KOPT-K1 (cell line): ENCODE data around the gene TSPAN5.
"Not testable (repeated sequence)": the region's sequence is repeated elsewhere in the genome, so short reads cannot be mapped to it uniquely, and the experiment has no call there.

Source experiments
- H3K27ac ChIP-seq: fragments of 200-600 bp; sonication (generic); 2 replicates; pipeline ENCODE4 v1.5.1; 2016; ENCODE audit warnings: antibody characterized with exemption, mild to moderate bottlenecking, low read depth, low read length; ENCODE audit not compliant: poor library complexity, severe bottlenecking
- H3K36me3 ChIP-seq: fragments of 200-600 bp; sonication (generic); 2 replicates; pipeline ENCODE4 v1.5.1; 2017; ENCODE audit warnings: antibody characterized with exemption, mild to moderate bottlenecking, low read length, moderate library complexity; ENCODE audit not compliant: insufficient read depth
- H3K9me3 ChIP-seq: fragments of 200-600 bp; sonication (generic); 2 replicates; pipeline ENCODE4 v1.5.1; 2017; ENCODE audit warnings: antibody characterized with exemption, low read length, mild to moderate bottlenecking; ENCODE audit not compliant: insufficient read depth, poor library complexity, severe bottlenecking

The TSPAN5 gene

DNA sequence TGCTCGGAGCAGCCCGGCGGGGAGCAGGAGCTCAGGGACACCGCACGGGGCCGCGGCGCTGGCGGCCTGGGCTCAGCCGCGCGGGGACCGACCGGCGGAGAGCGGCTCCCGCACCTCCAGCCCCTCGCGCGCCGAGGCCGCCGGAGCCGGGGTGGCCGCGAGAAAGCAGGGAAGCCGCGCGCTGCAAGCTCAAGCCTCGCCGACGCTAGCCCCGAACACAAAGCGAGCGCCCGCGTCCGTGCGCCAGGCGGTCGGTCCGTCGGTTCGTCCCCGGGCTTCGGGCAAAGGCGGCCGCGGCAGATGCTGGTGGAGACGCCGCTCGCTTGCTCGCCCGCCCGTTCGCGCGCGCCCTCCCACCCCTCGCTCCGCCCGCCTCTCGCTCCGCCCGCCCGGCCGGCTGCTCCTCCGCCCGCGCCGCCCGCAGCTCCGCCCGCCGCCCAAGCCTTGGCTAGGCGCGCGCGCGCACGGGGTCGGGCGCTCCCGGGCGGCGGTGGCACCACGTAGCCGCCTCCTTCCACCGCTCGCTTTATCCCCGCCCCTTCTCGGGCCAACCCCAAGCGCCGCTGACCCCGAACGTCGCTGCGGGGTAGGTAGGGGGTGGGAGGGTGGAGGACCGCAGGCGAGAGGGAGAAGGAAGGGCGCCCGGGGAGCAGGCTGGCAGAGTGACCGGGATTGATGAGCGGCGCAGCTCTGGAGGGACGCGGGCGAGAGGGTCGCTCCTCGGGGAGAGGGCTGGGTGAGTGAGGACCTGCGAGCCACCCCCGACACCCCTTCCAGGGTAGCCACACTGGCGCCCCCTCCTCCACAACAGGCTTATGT lies at the start of gene TSPAN5:
TSS of gene TSPAN5 (minus strand) at position 325 of the 819 bp plus-strand sequence.
- Histone ChIP-seq H3K27ac (peak within 1 kb of the TSS; percentile 75), H3K9me3 (no peaks in the 10 kb centered on the region), H3K36me3 (no peaks in the 10 kb centered on the region)

DNA sequence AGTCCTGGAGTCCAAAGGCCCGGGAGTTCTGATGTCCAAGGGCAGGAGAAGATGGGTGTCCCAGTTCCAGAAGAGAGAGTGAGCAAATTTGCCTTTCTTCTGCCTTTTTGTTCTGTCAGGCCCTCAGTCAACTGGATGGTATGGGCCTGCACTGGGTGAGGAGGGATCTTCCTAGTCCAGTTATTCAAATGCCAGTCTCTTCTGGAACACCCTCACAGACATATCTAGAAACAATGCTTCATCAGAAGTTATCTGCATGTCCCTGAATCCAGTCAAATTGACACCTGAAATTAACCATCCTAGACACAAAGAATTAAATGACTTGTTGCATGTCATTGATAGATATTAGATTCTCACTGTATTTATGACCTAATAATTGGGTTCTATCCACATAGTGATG lies 48.5 kb upstream of the TSPAN5 start:
- Histone ChIP-seq H3K27ac (peak overlapping the region; percentile 44), H3K9me3 (peaks cover 55% of the 10 kb centered on the region), H3K36me3 (no peaks in the 10 kb centered on the region)

DNA sequence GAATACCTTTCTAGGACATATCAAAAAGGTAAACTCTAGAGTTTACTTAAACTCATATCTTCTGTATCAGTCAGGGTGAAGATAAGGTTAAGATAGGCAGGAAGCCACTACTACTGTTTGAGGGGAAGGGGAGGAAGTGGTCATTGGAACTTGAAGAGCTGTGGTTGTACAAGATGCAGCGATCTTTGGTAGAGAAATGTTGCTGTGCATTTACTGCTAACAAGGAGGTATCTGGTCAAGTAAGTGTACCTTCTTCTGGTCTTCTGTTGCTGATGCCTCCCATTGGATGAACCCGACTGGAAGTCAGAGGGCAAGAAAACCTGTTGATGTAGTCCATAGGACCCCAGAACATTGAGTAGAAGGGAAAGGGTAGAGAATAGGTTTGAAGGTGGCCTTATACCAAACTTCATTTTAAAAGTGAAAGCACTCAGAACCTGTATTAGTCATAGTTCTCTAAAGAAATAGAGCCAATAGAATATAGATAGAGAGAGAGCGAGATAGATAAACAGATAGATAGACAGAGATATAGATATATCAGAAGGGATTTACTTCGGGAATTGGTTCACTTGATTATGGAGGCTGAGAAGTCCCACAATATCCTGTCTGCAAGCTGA lies 47.9 kb upstream of the TSPAN5 start:
- peak overlapping the region; percentile 44 for H3K27ac ChIP-seq
- no peaks in the 10 kb centered on the region for H3K36me3 ChIP-seq
- peaks cover 55% of the 10 kb centered on the region for H3K9me3 ChIP-seq

DNA sequence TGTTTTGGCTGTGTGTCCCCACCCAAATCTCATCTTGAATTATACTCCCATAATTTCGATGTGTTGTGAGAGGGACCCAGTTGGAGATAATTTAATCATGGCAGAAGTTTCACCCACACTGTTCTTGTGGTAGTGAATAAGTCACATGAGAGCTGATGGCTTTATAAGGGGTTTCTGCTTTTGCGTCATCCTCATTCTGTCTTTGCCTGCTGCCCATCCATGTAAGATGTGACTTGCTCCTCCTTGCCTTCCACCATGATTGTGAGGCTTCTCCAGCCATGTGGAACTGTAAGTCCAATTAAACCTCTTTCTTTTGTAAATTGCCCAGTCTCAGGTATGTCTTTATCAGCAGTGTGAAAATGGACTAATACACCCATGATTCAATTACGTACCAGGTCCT lies 47.2 kb upstream of the TSPAN5 start:
- not testable (repeated sequence) for H3K36me3 ChIP-seq, H3K27ac ChIP-seq

DNA sequence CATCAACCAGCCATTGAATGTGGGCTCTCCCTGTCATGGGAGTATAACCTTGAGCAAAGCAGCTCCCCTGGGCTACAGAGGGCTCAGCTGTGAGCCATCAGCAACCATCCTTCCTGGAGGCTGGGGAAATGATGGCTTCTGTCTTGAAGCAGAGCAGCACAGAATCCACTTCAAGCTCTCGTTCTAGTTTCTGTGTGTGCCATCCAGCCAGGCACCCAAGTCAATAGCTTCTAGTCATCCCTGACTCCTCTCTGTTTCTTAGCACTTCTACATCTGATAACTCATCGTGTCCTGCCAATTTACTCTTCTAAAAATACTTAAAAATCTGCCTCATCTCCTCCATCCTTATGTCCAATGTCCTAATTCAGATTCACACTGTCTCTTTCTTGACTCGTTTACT lies 42.2 kb upstream of the TSPAN5 start:
- H3K36me3 ChIP-seq, result no peaks in the 10 kb centered on the region
- peaks cover 53% of the 10 kb centered on the region for H3K9me3 ChIP-seq
- no peak overlapping the region for H3K27ac ChIP-seq

More for the DNA sequence above, 47.2 kb upstream of the TSPAN5 start:
- peaks cover 55% of the 10 kb centered on the region for H3K9me3 ChIP-seq

DNA sequence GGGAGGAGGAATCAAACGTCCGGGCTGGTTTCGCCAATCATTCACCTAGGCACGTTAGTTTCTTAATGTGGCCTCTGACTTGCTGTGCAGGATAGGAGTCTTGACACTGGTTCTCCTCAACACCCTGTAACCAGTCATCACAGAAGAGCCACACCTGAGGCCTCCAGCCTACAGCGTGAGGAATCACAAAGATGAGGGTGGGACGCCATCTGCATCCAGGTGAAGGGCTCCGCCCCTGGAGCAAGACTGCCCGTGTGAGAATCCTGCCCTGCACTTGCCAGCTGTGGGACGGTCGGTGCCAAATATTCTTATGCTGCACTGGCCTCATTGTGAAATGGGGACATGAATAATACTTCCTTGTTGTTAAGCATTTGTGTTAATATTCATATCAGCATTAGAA lies 35.7 kb upstream of the TSPAN5 start:
- Histone ChIP-seq H3K27ac (no peak overlapping the region), H3K9me3 (peaks cover 32% of the 10 kb centered on the region), H3K36me3 (no peaks in the 10 kb centered on the region)

DNA sequence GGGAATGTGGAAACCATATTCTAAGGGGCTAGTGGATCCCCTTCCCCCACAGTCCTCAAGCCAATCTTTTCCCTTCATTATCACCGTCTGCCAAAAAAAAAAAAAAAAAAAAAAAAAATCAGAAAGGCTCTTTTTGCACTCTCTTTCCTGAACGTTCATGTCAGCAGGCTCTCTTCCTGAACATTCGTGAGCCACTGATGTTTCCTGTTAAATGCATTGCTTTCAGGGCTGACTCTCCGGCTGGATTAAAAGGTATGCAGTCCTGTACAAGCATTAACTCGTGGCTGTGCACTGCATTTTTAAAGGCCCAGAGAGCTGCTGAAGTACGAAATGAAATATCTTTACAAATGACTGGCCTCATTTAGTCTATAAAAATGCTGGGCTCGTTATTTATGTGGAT lies 34.0 kb upstream of the TSPAN5 start:
- H3K9me3 ChIP-seq, result peaks cover 22% of the 10 kb centered on the region
- no peaks in the 10 kb centered on the region for H3K36me3 ChIP-seq
- no peak overlapping the region for H3K27ac ChIP-seq

DNA sequence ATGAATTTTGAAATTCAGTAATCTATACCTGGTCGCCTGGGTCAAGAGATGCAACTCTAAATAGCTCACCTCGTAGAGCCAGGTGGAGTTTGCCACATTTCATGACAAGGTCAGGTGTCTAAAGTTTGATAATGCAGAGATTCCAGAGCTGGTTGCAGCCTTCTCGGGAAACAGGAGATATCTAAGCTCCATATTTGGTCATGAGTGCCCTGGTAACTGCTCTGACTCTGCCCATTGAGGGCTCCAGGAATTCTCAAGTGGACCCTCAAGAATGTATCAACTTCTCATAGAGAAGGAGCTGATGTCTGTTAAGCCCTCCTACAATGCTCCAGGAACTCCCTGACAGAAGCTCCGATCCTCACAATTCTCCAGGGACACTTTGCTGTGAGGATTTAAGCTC lies 33.2 kb upstream of the TSPAN5 start:
- H3K9me3 ChIP-seq, result peaks cover 14% of the 10 kb centered on the region
- no peaks in the 10 kb centered on the region for H3K36me3 ChIP-seq

DNA sequence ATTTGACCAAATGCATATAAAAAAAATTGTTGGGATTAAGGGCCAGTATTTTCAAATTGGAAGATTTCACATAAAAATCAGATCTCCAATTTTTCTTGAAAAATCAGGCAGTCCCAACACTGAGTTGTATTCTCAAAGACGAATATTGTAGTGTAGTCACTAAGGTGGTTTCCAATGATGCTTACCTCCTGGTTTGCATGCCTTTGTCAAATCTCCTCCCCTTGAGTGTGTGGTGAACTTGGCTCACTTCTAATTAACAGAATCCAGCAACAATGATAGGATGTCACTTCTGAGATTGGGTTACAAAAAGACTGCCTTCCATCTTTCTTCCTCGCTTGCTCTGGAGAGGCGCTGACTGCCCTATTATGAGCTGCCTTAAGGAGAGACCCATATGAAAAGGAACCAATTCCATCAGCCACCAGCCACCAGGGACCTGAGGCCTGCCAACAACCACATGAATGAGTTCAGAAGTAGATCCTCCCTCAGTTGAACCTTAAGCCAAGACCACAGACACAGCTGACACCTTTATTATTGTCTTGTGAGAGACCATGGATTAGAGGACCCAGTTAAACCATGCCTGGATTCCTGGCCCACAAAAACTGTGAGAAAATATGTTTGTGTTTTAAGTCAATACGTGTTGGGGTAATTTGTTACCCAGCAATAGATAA lies 31.2 kb upstream of the TSPAN5 start:
- Histone ChIP-seq H3K36me3 (no peaks in the 10 kb centered on the region), H3K9me3 (peaks cover 9% of the 10 kb centered on the region), H3K27ac (peak overlapping the region; percentile 93)

More for the DNA sequence above, 33.2 kb upstream of the TSPAN5 start:
- H3K27ac ChIP-seq, result no peak overlapping the region

DNA sequence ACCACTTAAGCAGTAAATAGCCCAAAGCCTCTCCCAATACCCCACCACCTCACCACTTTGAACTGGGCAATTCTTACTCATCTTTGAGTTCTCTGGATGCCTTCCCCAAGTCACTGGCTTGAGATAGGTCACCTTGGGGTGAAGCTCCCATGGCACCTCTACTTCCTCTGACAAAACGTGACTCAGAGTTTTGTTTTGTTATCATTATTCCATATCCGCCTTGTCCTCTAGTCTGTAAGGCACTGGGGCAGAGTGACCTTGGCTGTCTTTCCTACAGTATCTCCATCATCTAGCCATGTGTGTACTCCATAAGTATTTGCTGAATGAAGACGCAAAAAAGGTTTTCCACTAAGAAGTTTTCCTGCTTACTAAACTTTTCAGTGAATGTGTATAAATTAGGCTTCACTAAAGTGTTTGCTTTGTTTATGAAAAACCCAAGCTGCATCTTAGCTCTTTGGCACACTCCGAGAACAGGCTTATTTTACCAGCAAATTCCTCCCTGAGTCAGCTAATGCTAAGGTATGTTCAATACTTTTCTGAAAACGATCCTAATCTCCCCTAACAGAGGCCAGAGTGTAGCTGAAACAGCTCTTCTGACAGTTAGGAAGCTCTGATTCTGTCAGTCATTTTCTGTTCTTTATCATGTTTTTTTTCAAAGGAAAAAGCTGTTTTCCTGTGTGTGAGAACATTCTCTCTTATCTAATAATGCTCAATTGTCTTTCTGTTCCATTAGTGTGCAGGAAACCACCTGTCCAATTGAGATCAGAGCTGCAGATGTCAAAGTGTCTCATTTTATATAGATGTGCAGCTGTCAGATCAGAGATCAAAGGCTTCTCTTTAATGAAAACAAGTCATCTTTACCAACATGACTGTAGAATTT lies 30.2 kb upstream of the TSPAN5 start:
- H3K9me3 ChIP-seq, result peaks cover 9% of the 10 kb centered on the region
- H3K27ac ChIP-seq, result peak overlapping the region; percentile 93
- H3K36me3 ChIP-seq, result no peaks in the 10 kb centered on the region

DNA sequence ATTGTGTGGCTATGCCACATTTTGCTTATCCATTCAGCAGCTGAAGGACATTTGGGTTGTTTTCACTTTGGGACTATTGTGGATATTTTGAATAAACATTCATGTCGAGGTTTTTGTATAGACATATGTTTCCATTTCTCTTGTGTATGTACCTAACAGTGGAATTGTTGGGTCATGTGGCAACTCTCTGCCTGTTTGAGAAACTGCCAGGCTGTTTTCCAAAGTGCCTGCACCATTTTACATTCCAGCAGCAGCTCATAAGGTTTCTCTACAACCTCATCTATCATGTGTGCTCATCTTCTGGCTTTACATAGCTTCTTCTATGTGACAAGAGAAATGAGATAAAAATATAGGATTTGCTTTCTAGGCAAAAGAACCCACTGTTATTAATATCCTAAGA lies 29.5 kb upstream of the TSPAN5 start:
- Histone ChIP-seq H3K36me3 (no peaks in the 10 kb centered on the region), H3K9me3 (peaks cover 9% of the 10 kb centered on the region), H3K27ac (peak overlapping the region; percentile 93)

DNA sequence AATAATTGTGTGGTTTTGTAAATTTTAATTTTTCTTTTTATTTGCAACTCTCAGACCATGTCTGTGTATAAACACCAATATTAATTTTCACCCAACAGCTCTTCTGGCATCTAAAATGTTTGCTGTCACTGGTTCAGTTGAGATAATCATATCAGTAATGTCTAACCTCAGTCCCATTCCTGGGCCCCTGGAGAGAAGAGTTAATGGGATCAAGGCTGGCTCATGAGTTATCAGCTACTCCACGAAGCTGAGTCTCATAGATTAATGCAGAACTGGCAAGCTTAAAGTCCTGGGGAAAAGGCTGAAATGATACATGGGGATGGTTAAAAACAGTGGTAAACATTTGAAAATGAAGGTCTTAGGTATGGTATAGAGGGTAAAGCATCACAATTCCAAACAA lies 28.4 kb upstream of the TSPAN5 start:
- H3K27ac ChIP-seq, result peak overlapping the region; percentile 93
- H3K9me3 ChIP-seq, result peaks cover 9% of the 10 kb centered on the region
- no peaks in the 10 kb centered on the region for H3K36me3 ChIP-seq

DNA sequence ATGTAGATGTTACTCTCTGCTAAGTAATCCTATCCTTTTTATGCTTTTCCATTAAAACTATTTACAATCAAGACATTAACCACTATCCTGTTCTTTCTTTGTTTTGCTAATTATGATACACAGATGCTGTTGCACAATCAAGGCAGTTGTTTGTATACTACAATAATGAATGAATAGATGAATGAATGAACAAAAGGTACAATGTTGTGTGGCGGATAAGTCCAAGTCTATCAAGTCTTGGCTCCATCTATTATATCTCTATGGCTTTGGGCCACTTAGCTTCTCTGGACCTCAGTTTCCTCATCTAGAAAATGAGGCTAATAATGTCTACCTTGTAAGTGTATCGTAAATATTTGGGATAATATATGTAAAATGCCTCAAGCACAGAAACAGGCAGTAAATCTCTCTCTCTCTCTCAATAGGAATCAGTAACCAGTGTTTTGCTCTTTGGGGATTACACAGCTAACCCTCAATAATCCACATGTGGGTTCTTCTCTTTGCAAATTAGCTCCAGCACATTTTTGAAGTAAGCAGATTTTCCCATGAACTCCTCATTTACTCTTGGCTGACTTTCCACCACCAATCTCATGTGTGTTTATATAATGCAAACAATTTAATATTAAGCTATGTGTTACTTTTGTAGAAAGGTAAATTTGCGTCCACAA lies 27.8 kb upstream of the TSPAN5 start:
- Histone ChIP-seq H3K36me3 (no peaks in the 10 kb centered on the region), H3K9me3 (peaks cover 9% of the 10 kb centered on the region), H3K27ac (no peak overlapping the region)
